ENCODE measurements around the gene RBM8A. TPM values are rescaled to one million over a fixed set of nuclear protein-coding genes. Genes with fewer than 3 reads are reported as not detected.

Gene RBM8A
- total RNA-seq: 159 and 173 TPM in 2 replicates

GRCh38 chr1:145927063-145927886, at the start of gene RBM8A:
Gene RBM8A (minus strand): TSS chr1:145927484. CDS start chr1:145927426, 58 bp downstream.
- TF ChIP-seq, protein P1, sequence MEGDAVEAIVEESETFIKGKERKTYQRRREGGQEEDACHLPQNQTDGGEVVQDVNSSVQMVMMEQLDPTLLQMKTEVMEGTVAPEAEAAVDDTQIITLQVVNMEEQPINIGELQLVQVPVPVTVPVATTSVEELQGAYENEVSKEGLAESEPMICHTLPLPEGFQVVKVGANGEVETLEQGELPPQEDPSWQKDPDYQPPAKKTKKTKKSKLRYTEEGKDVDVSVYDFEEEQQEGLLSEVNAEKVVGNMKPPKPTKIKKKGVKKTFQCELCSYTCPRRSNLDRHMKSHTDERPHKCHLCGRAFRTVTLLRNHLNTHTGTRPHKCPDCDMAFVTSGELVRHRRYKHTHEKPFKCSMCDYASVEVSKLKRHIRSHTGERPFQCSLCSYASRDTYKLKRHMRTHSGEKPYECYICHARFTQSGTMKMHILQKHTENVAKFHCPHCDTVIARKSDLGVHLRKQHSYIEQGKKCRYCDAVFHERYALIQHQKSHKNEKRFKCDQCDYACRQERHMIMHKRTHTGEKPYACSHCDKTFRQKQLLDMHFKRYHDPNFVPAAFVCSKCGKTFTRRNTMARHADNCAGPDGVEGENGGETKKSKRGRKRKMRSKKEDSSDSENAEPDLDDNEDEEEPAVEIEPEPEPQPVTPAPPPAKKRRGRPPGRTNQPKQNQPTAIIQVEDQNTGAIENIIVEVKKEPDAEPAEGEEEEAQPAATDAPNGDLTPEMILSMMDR (IDR thresholded peaks at IDR 0.05; ENCODE audit: insufficient read depth, low read length, poor library complexity, severe bottlenecking): peak; percentile 75
- Histone ChIP-seq H3K27me3 (ENCODE audit: control insufficient read depth, insufficient read depth, low read length) (no peaks in the 10 kb centered on the region), H3K4me3 (ENCODE audit: low read depth, low read length) (peak within 1 kb of the TSS; percentile 61), H3K36me3 (ENCODE audit: control insufficient read depth, insufficient read depth, low read length) (no peaks in the 10 kb centered on the region)
- peak; percentile 96 for DNase-seq (ENCODE audit: low read depth)

- TF ChIP-seq, protein P1 (IDR thresholded peaks at IDR 0.05; ENCODE audit: insufficient read depth, low read length, poor library complexity, severe bottlenecking): no peak
- Histone ChIP-seq H3K36me3 (ENCODE audit: control insufficient read depth, insufficient read depth, low read length) (no peaks in the 10 kb centered on the region), H3K4me3 (ENCODE audit: low read depth, low read length) (no peak overlapping the region), H3K27me3 (ENCODE audit: control insufficient read depth, insufficient read depth, low read length) (no peaks in the 10 kb centered on the region)
- no peak for DNase-seq (ENCODE audit: low read depth)
Observed at GRCh38 chr1:145977016-145977415, 49.7 kb upstream of the RBM8A start.

DNA sequence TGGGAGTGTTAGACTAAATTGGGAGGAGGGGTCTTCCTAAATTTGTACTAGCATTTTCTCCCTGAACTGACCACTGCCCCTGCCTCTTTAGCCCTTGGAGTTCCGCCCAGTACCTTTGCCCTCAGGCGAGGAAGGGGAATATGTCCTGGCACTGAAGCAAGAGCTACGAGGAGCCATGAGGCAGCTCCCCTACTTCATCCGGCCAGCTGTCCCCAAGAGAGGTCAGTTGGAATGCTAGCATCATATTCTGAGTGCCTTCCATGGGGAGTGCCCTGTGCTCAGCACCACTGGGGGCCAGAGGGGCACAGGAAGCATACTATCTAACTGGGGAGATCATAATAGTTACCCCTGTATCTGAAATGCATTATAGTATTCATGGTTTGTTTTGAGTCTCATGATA, 47.9 kb upstream of the RBM8A start:
- Histone ChIP-seq H3K4me3 (ENCODE audit: low read depth, low read length) (no peak overlapping the region), H3K27me3 (ENCODE audit: control insufficient read depth, insufficient read depth, low read length) (no peaks in the 10 kb centered on the region), H3K36me3 (ENCODE audit: control insufficient read depth, insufficient read depth, low read length) (no peaks in the 10 kb centered on the region)
- TF ChIP-seq, protein P1 (IDR thresholded peaks at IDR 0.05; ENCODE audit: insufficient read depth, low read length, poor library complexity, severe bottlenecking): no peak
- no peak for DNase-seq (ENCODE audit: low read depth)

GRCh38 chr1:145974721-145975120, 47.4 kb upstream of the RBM8A start:
- TF ChIP-seq, protein P1 (IDR thresholded peaks at IDR 0.05; ENCODE audit: insufficient read depth, low read length, poor library complexity, severe bottlenecking): no peak
- no peaks in the 10 kb centered on the region for H3K36me3 ChIP-seq (ENCODE audit: control insufficient read depth, insufficient read depth, low read length)
- no peaks in the 10 kb centered on the region for H3K27me3 ChIP-seq (ENCODE audit: control insufficient read depth, insufficient read depth, low read length)
- no peak for DNase-seq (ENCODE audit: low read depth)
- no peak overlapping the region for H3K4me3 ChIP-seq (ENCODE audit: low read depth, low read length)

GRCh38 chr1:145972580-145972979, 45.3 kb upstream of the RBM8A start:
- H3K36me3 ChIP-seq (ENCODE audit: control insufficient read depth, insufficient read depth, low read length): no peaks in the 10 kb centered on the region
- H3K27me3 ChIP-seq (ENCODE audit: control insufficient read depth, insufficient read depth, low read length): no peaks in the 10 kb centered on the region
- TF ChIP-seq, protein P1 (IDR thresholded peaks at IDR 0.05; ENCODE audit: insufficient read depth, low read length, poor library complexity, severe bottlenecking): no peak
- no peak overlapping the region for H3K4me3 ChIP-seq (ENCODE audit: low read depth, low read length)
- DNase-seq (ENCODE audit: low read depth): no peak

- H3K27me3 ChIP-seq (ENCODE audit: control insufficient read depth, insufficient read depth, low read length): no peaks in the 10 kb centered on the region
- DNase-seq (ENCODE audit: low read depth): no peak
- H3K4me3 ChIP-seq (ENCODE audit: low read depth, low read length): no peak overlapping the region
- H3K36me3 ChIP-seq (ENCODE audit: control insufficient read depth, insufficient read depth, low read length): no peaks in the 10 kb centered on the region
- TF ChIP-seq, protein P1 (IDR thresholded peaks at IDR 0.05; ENCODE audit: insufficient read depth, low read length, poor library complexity, severe bottlenecking): no peak
Observed at GRCh38 chr1:145967288-145967687, 40.0 kb upstream of the RBM8A start.
